Stomach (tissue), 4 donors: ENCODE data around the gene IP6K1.

Source experiments
- CTCF ChIP-seq, 7 experiments: fragments of 450-650 bp in 4 of 7; fragments of 200-600 bp in 3 of 7; sonication (generic) in 3 of 7; IDR thresholded peaks; one replicate each; pipeline ENCODE4 v1.5.1; 2016 to 2019; ENCODE audit warnings: antibody characterized with exemption in 7 of 7, control low read depth in 2 of 7, mild to moderate bottlenecking in 1 of 7
- POLR2A ChIP-seq, 4 donors: fragments of 450-650 bp; IDR thresholded peaks; one replicate each; pipeline ENCODE4 v1.6.1; 2016; ENCODE audit warnings: antibody characterized with exemption in 4 of 4, control low read depth in 2 of 4, mild to moderate bottlenecking in 1 of 4, moderate library complexity in 1 of 4

GRCh38 chr3:49761661-49762060, 24.7 kb downstream of the IP6K1 start:
- TF ChIP-seq CTCF (IDR thresholded peaks at IDR 0.05) (no peak), POLR2A (IDR thresholded peaks at IDR 0.05) (no peak)
